Hindlimb muscle (tissue), 1 donor: Measurements from ENCODE around the gene CSPG4. TPM values are rescaled to one million over a fixed set of nuclear protein-coding genes. Genes with fewer than 3 reads are reported as not detected.

Experiments
- DNase-seq: peaks from one replicate; pipeline ENCODE4 v3.0.0-alpha.2; 2013
- polyA plus RNA-seq: library from polyadenylated mRNA; unstranded; fragments of 120-200 nt; gene quantifications from one replicate; pipeline ENCODE4 v1.2.1, GENCODE V29; 2013; ENCODE audit not compliant: insufficient read length

CSPG4 gene
- polyA plus RNA-seq, 1 donor: 125 TPM

DNA sequence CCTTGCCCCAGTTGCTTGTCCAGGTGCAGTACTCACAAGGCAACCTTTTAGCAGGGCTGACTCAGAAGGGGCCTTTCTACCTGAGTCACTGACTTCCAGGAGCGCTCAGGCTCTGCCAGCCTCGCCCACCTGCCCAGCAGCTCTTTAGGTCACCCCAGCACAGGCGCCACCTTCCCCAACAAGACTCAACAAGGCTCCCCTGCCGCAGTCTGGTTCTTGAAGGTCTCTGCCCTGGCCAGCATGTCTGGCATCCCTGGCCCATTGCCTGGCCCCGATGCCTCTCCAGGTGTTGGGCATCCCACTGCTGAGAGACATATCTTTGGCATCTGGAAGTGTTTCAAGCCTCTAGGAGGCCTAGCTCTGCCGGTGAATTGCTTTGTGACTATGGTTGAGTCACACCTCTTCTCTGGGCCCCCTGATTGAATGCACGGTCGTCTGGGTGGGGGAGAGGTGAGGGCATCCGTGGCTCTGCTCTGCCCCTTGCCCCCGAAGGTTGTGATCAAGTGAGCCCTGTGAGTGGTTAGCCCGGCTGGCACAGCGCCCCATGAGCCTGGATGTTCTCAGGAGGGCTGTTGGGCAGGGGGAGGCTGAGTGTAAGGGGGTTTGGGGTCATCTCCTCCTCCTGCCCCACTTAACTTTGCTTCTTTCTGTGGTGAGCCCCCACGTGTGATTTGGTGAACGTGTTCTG is 43.3 kb downstream of the CSPG4 start:
- DNase-seq: no peak

DNA sequence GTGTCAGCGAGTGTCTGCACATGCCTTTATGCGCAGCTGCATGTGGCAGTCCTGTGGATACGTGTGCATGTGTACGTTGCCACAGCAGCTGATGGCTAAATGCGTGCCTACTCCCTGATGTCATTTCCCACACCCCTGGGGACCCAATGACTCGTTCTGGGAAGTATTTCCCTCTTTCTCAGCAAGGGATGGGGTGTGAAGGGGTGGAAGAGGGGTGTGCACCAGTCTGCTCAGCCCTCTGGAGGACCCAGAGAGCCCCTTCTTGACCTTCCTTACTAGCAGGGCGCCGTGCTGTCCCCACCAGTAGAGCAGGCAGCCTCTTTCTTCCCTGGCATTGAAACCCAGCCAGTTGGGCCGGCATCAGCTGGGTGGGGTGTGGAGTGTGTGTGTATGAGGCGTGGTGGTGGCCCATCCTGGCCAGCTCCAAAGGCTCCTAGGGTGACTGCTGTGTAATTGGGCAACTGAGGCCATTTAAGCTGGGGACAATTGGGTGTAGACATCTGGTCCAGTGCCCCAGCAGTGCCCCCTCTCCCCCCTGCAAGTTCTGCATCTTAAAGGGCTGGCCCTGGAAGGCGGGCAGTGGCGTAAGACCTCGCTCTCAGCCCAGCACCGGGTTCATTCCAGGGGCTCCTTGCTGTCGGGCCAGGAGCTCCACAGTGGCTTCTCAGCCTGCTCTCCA is 45.7 kb downstream of the CSPG4 start:
- DNase-seq: peak; percentile 62

DNA sequence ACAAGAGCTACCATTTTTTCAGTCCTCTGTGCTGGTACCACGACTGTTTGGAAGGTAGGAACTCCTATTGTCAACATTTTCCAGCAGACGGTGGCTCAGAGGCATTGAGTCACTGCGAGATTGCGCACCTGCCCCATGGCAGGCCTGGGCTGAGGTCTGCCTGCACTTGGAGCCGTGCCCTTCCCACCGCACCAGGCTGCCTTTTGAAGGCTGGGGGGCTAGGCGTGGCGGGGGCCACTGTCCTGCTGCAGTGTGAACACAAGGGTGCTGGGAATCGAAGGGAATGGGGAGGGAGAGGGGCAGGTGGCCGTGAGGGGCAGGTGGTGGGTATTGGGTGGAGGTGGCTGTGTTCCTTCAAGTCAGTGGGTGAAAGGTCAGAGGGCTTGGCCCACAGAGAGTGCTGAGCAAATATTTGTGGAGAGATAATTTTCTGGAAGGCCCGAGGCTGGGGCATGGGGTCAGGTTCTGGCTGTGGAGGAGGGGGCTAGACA is 48.7 kb downstream of the CSPG4 start:
- no peak for DNase-seq

DNA sequence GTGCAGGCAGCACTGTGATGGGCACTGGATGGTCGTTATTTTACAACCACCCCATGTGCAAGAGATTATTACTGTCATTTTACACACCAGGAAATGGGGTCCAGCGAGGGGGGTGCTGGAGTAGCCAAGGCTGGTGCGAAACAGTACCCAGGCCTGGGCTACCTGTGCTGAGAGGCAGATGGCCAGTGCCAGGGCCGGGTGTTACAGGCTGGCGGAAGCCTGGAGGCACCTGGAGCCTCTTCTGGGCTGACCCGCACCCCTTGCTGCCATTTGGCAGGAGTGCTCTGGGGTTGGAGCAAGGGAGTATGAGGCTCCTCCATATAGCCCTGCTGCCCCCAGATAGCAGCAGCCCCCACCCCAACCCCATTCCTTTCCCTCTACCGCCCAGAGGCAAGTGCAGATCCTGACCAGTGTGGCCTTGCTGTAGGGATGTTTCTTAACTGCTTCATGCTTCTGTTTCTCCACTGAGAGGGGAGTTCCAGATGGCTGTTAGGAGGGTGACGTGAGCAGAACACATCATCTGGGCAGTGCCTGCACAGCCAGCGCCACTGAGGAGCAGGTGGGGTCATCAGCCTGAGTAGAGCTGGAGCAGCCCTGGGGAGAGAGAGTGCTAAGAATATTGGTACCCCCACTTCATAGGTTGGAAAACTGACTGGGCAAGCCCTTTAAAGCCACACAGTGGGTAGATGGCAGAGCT is 49.7 kb downstream of the CSPG4 start:
- no peak for DNase-seq

DNA sequence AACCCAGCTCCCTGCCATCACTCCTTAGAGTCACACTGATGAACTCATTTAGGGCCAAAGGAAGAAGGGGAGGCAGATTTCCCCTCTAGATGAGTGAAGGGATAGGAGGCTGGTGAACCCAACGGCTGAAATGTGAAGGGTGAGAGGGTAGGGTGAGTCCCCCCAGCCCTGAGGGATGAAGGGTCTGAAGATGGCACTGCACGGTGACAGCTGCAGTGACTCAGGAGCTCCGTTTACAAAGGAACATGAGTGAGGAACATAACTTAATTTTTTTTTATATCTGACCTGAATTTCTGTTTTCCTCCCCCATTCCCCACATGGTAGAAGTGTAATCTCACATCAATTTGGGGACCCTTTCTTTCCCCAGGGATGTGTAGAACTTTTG is 50.9 kb downstream of the CSPG4 start:
- no peak for DNase-seq

DNA sequence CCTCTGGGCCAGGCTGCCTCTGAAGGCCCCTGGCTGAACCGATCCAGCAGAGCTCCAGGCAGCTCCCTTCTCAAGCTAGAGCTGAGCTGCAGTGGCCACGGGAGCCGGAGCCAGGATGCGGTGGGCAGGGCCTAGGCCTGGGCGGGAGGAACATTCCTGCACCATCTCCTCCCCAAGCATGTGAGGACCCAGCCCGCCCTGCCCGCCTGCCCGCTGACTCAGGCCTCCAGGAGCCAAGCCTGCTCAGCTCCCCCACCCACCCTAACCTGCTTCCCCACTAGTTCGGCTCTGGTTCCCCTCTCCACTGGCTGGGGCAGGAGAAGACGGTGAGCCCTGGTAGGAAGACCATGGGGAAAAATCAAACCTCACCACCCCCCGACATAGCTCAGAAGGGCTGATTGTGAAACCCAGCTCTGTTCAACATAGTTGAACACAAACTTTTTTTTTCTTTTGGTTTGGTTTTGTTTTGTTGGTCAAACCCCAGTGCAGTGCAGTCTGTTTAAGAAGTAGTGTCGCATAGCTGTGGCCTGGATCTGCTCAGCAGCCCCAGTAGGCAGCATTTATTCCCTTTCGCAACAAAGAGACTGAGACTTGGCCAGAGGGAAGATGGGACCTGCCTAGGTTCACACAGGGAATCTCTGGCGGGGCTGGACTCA is 51.4 kb downstream of the CSPG4 start:
- DNase-seq: peak; percentile 79

DNA sequence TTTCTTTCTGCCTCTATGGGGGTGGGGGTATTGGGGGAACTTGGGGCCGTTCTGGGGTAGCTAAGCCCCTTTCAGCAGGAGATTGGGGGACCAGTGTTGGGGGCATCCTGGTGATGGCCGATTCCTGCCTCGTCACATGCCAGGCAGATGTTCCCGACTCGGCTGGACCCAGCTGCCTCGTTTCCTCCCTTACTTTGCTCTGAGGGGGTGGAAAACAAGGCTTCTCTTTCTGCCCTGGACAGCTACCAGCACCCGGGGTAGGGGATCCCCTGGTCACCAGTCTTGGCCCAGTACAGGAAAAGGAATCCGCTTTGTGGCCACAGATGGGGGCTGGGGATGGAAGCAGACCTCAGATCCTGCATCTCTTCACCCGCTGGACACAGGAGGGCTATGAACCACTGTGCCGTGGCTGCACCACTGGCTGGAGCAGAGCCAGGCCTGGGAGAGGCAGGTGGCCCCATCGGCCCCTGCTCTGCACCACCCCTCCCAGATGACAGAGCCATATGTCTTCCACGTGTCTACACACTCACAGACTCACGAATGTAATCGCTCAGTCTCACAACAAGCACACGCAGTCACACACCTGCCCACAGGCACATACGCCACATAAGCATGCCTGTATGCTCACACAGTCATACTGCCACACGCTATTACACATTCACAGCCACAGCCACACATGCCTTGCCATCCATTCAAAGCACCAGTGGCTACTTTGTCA is 52.6 kb downstream of the CSPG4 start:
- DNase-seq: no peak

DNA sequence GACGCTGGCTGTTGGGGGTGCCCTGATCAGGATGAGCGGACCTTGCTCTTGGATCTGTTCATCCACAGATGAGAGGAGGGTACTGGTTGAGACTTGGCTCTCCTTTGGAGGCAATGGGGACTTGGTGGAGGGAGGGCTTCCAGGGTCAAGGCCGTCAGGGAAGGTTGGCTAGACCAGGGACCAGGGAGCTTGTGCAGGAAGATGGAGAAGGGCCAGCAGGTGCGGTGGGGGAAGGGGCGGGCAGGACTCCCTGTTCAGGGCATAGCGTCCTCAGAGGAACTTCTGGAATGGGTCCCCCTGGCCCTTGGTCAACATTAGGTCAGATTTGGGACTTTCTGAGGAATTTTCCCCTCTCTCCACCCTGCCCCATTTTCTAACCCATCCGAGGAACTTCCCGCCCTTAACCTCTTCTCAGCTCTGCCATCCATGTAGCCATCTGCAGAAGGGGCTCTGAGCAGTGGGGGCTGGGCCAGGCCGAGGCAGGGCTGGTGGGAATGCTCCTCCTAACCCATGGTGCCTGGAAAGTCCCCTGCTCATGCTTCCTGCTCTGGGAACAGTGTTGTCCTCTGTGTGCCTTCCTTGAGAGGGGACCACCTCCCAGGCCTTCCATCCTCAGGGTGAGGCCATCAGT is 53.4 kb downstream of the CSPG4 start:
- no peak for DNase-seq

DNA sequence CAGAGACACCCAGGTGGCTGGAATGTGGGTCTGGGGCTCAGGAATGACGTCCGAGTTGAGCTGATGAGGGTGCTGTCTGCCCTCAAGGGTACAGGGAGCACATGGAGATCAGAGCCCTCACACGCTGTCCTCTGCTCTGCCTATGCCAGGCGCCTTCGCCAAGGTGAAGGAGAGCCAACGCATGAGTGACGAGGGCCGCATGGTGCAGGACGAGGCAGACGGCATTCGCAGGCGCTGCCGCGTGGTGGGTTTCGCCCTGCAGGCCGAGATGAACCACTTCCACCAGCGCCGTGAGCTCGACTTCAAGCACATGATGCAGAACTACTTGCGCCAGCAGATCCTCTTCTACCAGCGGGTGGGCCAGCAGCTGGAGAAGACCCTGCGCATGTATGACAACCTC is 55.8 kb downstream of the CSPG4 start:
- no peak for DNase-seq

DNA sequence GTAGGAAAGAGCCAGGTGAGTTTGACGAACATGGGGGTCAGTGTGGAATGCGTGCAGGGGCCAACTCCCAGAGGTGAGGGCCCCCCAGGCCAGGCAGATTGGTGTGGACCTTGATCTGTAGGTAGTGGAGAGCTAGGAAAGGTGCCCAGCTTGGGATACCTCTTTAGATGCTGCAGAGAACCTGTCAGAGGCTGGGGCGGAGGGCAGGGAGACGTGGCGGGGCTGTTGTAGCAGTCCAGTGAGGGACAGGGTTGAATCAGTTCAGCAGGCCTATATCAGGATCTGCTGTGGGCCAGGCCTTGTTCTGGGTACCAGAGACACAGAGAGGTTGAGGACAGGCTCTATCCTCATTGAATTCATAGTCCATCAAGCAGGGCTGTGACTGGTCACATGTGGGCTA is 56.3 kb downstream of the CSPG4 start:
- DNase-seq: no peak

DNA sequence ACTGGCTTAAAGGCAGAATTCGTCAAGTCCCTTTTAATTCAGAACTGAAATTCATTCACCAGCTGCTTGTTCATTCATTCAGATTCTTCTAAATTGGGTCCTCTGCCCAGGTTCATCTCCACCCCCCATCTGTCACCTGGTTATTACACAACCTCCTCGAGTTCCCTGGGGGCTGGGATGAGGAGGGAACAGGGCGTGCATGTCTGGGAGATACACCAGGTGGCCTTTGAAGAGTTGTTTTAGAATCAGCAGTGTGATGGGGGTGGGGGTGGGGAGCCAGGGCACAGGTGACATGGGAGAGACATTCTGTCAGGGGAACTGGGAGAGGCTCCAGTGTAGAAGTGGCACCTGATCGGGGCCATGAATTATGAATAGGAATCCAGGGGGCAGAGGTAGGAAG is 56.7 kb downstream of the CSPG4 start:
- DNase-seq: no peak

DNA sequence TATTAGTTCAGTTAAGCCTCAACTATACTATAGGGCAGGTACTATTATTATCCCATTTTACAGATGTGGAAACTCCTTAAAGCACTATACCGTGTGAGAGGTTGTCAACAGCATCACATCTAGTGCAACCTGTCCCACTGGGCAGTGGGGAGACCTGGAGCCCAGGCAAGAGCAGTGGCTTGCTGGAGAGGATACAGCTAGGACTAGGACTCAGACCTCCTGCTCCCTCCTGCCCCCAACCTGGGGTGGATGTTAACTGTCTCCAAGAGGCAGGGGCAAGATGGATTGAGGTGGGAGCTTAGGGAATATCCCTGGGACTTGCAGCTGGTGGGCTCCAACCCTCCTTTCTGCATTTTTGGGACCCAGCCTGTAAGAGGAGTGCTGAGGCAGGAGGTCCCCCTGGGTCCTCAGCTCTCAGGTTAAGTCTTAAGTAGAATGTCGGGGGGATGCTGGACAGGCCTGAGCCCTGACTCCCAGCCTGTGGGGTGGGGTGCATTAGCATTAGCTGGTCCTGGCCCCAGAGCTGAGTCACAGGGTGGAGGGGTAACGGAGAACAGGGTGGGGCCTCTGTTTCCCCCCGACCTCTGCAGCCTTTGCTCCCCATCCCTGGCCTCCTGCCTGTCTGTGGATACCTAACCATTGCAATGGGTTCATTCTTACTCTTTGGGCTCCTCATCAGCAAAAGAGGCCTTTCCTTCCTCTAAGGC is 58.3 kb downstream of the CSPG4 start:
- no peak for DNase-seq

DNA sequence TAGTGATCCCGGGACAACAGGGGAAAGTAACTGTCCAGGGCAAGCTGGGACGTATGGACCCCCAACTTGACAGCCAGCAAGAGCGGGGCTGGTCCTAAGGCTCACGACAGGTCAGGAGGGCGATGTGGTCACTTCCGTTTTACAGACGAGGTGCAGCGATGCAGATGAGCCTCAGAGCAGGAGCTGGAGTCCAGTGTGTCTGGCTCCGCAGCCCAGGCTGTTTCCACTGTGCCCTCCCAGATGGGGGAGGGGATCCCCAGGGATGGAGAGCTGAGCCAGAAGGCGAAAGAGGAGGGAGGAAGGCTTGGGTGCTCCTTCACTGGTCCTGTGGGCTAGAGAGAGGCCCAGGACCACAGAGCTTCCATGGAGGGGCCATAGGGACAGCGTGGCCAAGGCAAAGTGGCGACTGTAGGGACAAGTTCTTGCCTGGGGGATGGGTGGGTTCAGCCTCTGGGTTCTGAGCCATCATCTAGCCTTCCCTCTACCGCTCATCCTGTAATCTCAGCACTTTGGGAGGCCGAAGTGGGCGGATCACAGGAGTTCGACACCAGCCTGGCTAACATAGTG is 59.2 kb downstream of the CSPG4 start:
- no peak for DNase-seq

DNA sequence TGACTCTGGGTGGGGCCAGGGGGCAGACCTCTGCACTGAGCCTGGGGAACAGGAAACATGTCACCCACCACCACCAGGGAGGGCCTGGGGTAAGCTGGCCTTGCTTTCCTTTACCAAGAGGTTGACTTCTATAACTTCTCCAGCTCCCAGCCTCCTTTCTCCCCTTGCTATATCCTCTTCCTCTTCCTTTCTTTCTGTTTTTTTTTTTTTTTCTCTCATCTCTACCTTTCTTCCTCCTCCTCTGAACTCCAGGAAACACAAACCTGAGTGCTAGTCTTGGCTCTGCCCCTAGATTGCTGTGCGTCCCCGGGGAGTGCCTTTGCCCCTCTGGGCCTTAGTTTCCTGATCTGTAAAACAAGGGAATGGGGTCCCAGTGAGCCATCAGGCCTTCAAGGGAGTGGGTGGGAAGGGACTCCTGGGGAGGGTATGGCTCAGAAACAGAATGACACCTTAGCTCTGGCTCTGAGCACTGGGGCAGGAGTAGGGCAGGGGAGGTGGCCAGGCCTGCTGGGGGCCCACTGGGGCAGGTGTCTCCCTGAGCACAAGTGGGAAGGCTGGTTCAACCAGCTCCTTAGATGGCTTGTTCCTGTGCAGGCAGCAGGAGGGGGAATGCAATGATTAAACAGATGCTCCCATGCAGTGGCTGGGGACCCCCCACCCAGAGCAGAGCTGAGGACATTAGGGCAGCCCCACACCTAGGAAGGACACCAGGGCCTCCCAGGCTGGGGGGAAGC is 60.7 kb downstream of the CSPG4 start:
- DNase-seq: no peak

DNA sequence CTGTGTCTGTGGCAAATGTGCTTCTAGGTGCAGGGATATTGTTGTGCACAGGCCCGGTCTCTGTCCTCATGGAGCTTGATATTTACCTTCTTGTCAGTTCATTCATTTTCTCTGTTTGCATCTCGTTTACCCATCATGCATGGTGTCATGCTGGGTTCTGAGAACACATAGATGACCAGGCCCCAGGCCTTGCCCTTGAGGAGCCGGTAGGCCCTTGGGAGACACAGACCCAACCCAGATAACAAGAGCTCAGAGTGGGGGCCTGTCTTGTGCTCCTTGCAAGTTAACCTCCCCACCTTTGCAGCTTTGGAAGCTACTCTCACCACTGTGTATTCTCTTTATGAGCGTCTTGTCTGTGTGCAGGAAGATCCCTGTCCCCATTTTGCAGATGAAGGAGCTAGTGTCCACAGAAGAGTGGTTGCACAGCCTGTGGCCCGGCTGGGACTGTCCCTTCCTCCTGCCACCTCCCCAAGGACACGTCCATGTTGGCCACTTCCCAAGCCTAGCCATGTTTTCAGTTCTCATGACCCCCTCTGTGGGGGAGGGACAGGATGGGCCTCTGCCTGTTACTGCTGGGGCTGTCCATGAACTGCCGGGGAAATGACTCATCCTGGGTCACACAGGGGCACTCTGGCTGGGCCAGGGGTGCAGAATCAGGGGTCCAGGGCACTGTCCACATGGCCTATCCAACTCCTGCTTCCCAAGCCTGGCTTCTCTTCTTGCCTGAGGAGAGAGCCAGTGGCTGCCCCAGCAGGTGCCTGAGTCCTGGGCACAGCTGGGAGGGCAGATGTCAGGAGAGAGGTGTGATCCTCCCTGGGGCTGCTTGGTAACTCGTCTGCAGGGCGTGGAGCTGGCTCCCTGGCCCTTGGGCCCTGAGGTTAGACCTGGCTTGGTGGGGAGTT is 61.5 kb downstream of the CSPG4 start:
- DNase-seq: no peak

DNA sequence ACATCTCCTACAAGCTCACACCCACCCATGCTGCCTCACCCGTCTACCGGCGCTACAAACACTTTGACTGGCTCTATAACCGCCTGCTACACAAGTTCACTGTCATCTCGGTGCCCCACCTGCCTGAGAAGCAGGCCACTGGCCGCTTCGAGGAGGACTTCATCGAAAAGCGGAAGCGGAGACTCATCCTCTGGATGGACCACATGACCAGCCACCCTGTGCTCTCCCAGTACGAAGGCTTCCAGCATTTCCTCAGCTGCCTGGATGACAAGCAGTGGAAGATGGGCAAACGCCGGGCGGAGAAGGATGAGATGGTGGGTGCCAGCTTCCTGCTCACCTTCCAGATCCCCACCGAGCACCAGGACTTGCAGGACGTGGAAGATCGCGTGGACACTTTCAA is 62.8 kb downstream of the CSPG4 start:
- DNase-seq: no peak

DNA sequence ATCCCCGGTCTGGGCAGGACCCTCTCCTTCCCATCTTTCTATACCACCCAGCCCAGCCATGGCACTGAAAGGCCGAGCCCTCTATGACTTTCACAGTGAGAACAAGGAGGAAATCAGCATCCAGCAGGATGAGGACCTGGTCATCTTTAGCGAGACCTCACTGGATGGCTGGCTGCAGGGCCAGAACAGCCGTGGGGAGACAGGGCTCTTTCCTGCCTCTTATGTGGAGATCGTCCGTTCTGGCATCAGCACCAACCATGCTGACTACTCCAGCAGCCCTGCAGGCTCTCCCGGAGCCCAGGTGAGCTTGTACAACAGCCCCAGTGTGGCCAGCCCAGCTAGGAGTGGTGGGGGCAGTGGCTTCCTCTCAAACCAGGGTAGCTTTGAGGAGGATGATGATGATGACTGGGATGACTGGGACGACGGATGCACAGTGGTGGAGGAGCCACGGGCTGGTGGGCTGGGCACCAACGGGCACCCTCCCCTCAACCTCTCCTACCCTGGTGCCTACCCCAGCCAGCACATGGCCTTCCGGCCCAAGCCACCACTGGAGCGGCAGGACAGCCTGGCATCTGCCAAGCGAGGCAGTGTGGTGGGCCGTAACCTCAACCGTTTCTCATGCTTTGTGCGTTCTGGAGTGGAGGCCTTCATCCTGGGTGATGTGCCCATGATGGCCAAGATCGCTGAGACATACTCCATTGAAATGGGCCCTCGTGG is 63.4 kb downstream of the CSPG4 start:
- DNase-seq: no peak
